ENCODE data around the gene ORAI2.
A peak's percentile ranks its signal among the peaks of the same experiment; 100 is the strongest.
"Not testable (repeated sequence)": the region's sequence is repeated elsewhere in the genome, so short reads cannot be mapped to it uniquely, and the experiment has no call there.

ORAI2 gene

GRCh38 chr7:102447311-102447710, 13.9 kb downstream of the ORAI2 start:
- DNase-seq = no peak

- DNase-seq = no peak
Observed at GRCh38 chr7:102449136-102449535, 15.8 kb downstream of the ORAI2 start.

- DNase-seq = no peak
Observed at GRCh38 chr7:102450242-102450641, 16.9 kb downstream of the ORAI2 start.

GRCh38 chr7:102451371-102452054, 18.1 kb downstream of the ORAI2 start:
- DNase-seq = no peak

GRCh38 chr7:102452451-102452850, 19.1 kb downstream of the ORAI2 start:
- DNase-seq = no peak

- no peak for DNase-seq
Observed at GRCh38 chr7:102453319-102453718, 19.9 kb downstream of the ORAI2 start.

- DNase-seq = no peak
Observed at GRCh38 chr7:102454468-102454867, 21.1 kb downstream of the ORAI2 start.

GRCh38 chr7:102454932-102455331, 21.6 kb downstream of the ORAI2 start:
- DNase-seq = not testable (repeated sequence)

GRCh38 chr7:102455596-102455995, 22.2 kb downstream of the ORAI2 start:
- no peak for DNase-seq

- DNase-seq = no peak
Observed at GRCh38 chr7:102456327-102456726, 23.0 kb downstream of the ORAI2 start.

- no peak for DNase-seq
Observed at GRCh38 chr7:102457352-102457924, 24.1 kb downstream of the ORAI2 start.

- no peak for DNase-seq
Observed at GRCh38 chr7:102459221-102459844, 26.0 kb downstream of the ORAI2 start.

- no peak for DNase-seq
Observed at GRCh38 chr7:102460467-102460866, 27.1 kb downstream of the ORAI2 start.

- DNase-seq = no peak
Observed at GRCh38 chr7:102463841-102464576, 30.6 kb downstream of the ORAI2 start.

- DNase-seq = peak; percentile 78
Observed at GRCh38 chr7:102464577-102465280, 31.4 kb downstream of the ORAI2 start, which contains the start of the genes ALKBH4 and LRWD1. Gene ALKBH4 (minus strand): TSS chr7:102464863. CDS start chr7:102464836, 27 bp downstream. Gene LRWD1 (plus strand): TSS chr7:102464984. CDS start chr7:102465081, 97 bp downstream.

GRCh38 chr7:102466097-102466496, 32.7 kb downstream of the ORAI2 start:
- DNase-seq = no peak

GRCh38 chr7:102467581-102468477, 34.5 kb downstream of the ORAI2 start:
- no peak for DNase-seq

- DNase-seq = no peak
Observed at GRCh38 chr7:102468478-102469350, 35.3 kb downstream of the ORAI2 start.

- no peak for DNase-seq
Observed at GRCh38 chr7:102469351-102469971, 36.1 kb downstream of the ORAI2 start.
